Glutamatergic neuron (in vitro differentiated cells): ENCODE results near the gene SNX32. TPM values are rescaled to one million over a fixed set of nuclear protein-coding genes. Genes with fewer than 3 reads are reported as not detected.

Experiments used
- DNase-seq: peaks from one replicate; pipeline ENCODE4 v3.0.0; 2022
- H3K27ac Mint-ChIP-seq: one replicate; pipeline ENCODE4 v1.8.0; 2020; ENCODE audit warnings: mild to moderate bottlenecking, mixed read lengths, inconsistent platforms; ENCODE audit not compliant: unreplicated experiment
- H3K27me3 Mint-ChIP-seq: one replicate; pipeline ENCODE4 v1.8.0; 2020; ENCODE audit warnings: mild to moderate bottlenecking, moderate library complexity, mixed read lengths, inconsistent platforms; ENCODE audit not compliant: unreplicated experiment
- H3K36me3 Mint-ChIP-seq: one replicate; pipeline ENCODE4 v1.8.0; 2020; ENCODE audit warnings: mild to moderate bottlenecking, mixed read lengths, inconsistent platforms; ENCODE audit not compliant: unreplicated experiment
- H3K4me1 Mint-ChIP-seq: one replicate; pipeline ENCODE4 v1.8.0; 2020; ENCODE audit warnings: mild to moderate bottlenecking, low read depth, mixed read lengths, inconsistent platforms; ENCODE audit not compliant: unreplicated experiment
- H3K4me3 Mint-ChIP-seq: one replicate; pipeline ENCODE4 v1.8.0; 2020; ENCODE audit warnings: mild to moderate bottlenecking, mixed read lengths, inconsistent platforms; ENCODE audit not compliant: unreplicated experiment
- H3K9me3 Mint-ChIP-seq: one replicate; pipeline ENCODE4 v1.8.0; 2020; ENCODE audit warnings: mild to moderate bottlenecking, moderate library complexity, mixed read lengths, inconsistent platforms; ENCODE audit not compliant: unreplicated experiment
- total RNA-seq: library from RNA; stranded (reverse); fragmentation: NEBNext Ultra II Directional; extraction: Animal tissue kit (Norgen Biotek cat#: 25700); gene quantifications from one replicate; pipeline ENCODE4 v1.2.1, GENCODE V29; 2021; ENCODE audit not compliant: unreplicated experiment
- TF ChIP-seq, protein P1 (sequence below): fragments of 200-600 bp; sonication (generic); IDR thresholded peaks from one replicate; pipeline ENCODE4 v1.5.0; 2021; ENCODE audit not compliant: partially characterized antibody, unreplicated experiment

The SNX32 gene
- total RNA-seq, 1 donor from 2014 or later, result 14.7 TPM

DNA sequence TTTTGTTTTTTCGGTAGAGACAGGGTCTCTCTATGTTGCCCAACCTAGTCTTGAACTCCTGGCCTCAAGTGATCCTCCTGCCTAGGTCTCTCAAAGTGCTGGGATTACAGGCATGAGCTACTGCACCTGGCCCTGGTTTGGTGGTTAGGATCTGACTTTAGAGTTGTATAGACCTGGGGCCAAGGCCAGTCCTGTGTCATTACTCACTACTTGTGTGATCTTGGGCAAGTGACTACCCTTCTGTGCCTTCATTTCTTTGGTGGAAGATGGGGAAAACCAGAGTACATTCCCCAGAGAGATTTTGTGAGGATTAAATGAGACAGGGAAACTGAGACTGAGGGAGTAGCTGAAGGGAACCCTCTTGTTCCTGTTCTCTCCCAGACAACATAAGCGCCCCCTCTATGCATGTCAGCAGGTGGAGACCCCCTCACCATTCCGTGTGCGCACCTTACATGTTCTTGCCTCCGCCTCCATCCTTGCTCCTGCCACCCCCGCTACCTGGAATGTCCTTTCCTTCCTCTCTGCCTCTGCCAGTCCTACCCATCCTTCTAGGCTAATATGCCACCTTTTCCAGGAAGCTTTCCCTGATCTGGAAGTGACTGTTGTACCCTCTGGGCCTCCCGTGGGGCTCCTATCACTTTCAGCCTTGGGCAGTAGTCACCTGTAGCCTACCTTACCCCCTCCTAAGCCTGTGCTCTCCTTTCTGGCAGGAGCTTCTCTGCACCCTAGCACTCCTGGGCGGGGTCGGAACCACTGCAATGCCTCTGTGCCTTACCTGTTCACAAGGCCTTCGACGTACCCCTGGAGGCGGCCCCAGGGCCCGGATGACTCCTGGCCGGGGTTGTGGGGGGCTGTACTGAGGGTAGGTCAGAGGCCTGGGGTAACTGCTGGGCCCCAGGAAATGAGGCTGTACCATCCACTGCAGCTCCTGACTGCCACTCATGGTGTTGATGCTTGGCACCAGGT is 62.6 kb downstream of the SNX32 start:
- TF ChIP-seq, protein P1, sequence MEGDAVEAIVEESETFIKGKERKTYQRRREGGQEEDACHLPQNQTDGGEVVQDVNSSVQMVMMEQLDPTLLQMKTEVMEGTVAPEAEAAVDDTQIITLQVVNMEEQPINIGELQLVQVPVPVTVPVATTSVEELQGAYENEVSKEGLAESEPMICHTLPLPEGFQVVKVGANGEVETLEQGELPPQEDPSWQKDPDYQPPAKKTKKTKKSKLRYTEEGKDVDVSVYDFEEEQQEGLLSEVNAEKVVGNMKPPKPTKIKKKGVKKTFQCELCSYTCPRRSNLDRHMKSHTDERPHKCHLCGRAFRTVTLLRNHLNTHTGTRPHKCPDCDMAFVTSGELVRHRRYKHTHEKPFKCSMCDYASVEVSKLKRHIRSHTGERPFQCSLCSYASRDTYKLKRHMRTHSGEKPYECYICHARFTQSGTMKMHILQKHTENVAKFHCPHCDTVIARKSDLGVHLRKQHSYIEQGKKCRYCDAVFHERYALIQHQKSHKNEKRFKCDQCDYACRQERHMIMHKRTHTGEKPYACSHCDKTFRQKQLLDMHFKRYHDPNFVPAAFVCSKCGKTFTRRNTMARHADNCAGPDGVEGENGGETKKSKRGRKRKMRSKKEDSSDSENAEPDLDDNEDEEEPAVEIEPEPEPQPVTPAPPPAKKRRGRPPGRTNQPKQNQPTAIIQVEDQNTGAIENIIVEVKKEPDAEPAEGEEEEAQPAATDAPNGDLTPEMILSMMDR, result no peak
- Mint-ChIP-seq H3K27me3 (peaks cover 13% of the 10 kb centered on the region), H3K9me3 (peaks cover 7% of the 10 kb centered on the region), H3K4me1 (peaks cover 9% of the 10 kb centered on the region), H3K4me3 (no peak overlapping the region), H3K27ac (no peak overlapping the region), H3K36me3 (no peaks in the 10 kb centered on the region)
- DNase-seq, result no peak

GRCh38 chr11:65897020-65897471 is 63.3 kb downstream of the SNX32 start:
- Mint-ChIP-seq H3K36me3 (no peaks in the 10 kb centered on the region), H3K9me3 (peaks cover 7% of the 10 kb centered on the region), H3K27ac (no peak overlapping the region), H3K27me3 (peaks cover 15% of the 10 kb centered on the region), H3K4me3 (no peak overlapping the region), H3K4me1 (peaks cover 8% of the 10 kb centered on the region)
- TF ChIP-seq, protein P1, result no peak
- DNase-seq, result no peak

- TF ChIP-seq, protein P1, result no peak
- no peak overlapping the region for H3K27ac Mint-ChIP-seq
- H3K4me1 Mint-ChIP-seq, result no peaks in the 10 kb centered on the region
- H3K9me3 Mint-ChIP-seq, result peaks cover 6% of the 10 kb centered on the region
- peak overlapping the region; percentile 79 for H3K4me3 Mint-ChIP-seq
- no peak for DNase-seq
- H3K27me3 Mint-ChIP-seq, result peaks cover 18% of the 10 kb centered on the region
- H3K36me3 Mint-ChIP-seq, result no peaks in the 10 kb centered on the region
These were observed 65.0 kb downstream of the SNX32 start for GRCh38 chr11:65898656-65899355.

DNA sequence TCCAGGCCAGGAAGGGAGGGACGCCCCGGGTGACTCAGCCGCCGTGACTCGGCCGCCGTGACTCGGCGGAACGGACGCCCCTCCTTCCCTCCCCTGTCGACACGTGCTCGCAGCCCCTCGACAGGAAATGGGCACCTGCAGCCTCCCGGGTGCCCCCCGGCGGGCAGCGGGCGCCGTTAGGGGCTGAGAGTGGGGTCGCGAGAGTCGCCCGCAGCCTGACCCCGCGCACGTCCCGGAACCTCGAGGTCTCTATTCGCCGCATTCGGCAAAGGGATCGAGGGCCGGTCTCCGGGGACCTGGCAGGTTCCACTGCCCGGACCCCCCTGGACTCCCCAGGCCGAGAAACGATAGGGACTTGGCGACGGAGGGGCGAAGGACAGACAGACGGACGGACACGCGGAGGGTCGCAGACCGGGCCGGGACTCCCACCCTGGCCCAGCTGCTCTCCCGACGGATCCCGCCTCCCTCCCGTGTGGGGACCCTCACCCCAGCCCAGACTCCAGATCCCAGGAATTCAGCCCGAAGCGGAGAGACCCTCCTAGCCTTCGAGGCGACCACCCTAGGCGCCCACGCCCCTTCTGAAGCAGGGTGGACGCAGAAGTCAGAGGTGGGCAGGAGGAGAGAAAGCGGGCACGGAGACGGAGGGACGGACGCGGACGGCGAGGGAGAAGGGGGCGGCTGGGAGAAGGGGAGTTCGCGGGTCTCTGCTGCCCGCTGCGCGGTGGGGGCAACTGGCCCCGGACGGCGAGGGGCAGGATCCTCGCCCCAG is 65.8 kb downstream of the SNX32 start:
- DNase-seq, result no peak
- H3K27me3 Mint-ChIP-seq, result peaks cover 21% of the 10 kb centered on the region
- H3K4me1 Mint-ChIP-seq, result no peaks in the 10 kb centered on the region
- H3K4me3 Mint-ChIP-seq, result no peak overlapping the region
- peaks cover 6% of the 10 kb centered on the region for H3K9me3 Mint-ChIP-seq
- TF ChIP-seq, protein P1, result no peak
- H3K36me3 Mint-ChIP-seq, result no peaks in the 10 kb centered on the region
- H3K27ac Mint-ChIP-seq, result no peak overlapping the region
